Germinal center (tissue), 1 donor: ENCODE results near the gene KRT10.

Source experiments
- DNase-seq: peaks from one replicate; pipeline ENCODE4 v3.0.0; 2012; ENCODE audit warnings: mixed read lengths, low spot score

Gene KRT10

GRCh38 chr17:40803617-40804082, 18.8 kb downstream of the KRT10 start:
- DNase-seq, result peak; percentile 77

GRCh38 chr17:40801157-40801556, 21.3 kb downstream of the KRT10 start:
- no peak for DNase-seq

GRCh38 chr17:40800381-40800780, 22.0 kb downstream of the KRT10 start:
- no peak for DNase-seq

GRCh38 chr17:40799859-40800258, 22.6 kb downstream of the KRT10 start, which contains the start of gene KRT28:
TSS of gene KRT28 (minus strand) at chr17:40799959. CDS start at chr17:40799893, 66 bp downstream.
- DNase-seq, result no peak

- DNase-seq, result no peak
Measured at GRCh38 chr17:40796846-40797245, 25.6 kb downstream of the KRT10 start.

GRCh38 chr17:40795019-40795667, 27.3 kb downstream of the KRT10 start:
- DNase-seq, result no peak

GRCh38 chr17:40794466-40794865, 27.9 kb downstream of the KRT10 start:
- DNase-seq, result no peak

GRCh38 chr17:40793832-40794231, 28.6 kb downstream of the KRT10 start:
- no peak for DNase-seq

GRCh38 chr17:40791787-40792436, 30.5 kb downstream of the KRT10 start:
- DNase-seq, result no peak

- no peak for DNase-seq
Measured at GRCh38 chr17:40791111-40791510, 31.3 kb downstream of the KRT10 start.

- DNase-seq, result no peak
Measured at GRCh38 chr17:40782450-40782849, 40.0 kb downstream of the KRT10 start, which contains the start of gene KRT27. TSS of gene KRT27 (minus strand) at chr17:40782550. CDS start at chr17:40782493, 57 bp downstream.

- no peak for DNase-seq
Measured at GRCh38 chr17:40779181-40779909, 43.1 kb downstream of the KRT10 start.

- no peak for DNase-seq
Measured at GRCh38 chr17:40778461-40778860, 44.0 kb downstream of the KRT10 start.

GRCh38 chr17:40777971-40778370, 44.4 kb downstream of the KRT10 start:
- no peak for DNase-seq

GRCh38 chr17:40777459-40777858, 45.0 kb downstream of the KRT10 start:
- DNase-seq, result no peak

GRCh38 chr17:40775945-40776344, 46.5 kb downstream of the KRT10 start:
- DNase-seq, result no peak

GRCh38 chr17:40772101-40772500, 50.3 kb downstream of the KRT10 start, which contains the start of gene KRT26:
TSS of gene KRT26 (minus strand) at chr17:40772201. CDS start at chr17:40772113, 88 bp downstream.
- no peak for DNase-seq
